NCI-H1417 (cell line): Measurements from ENCODE around the gene FAM20C.

Source experiments
- DNase-seq, 3 experiments: peaks; one replicate each; lab custom pipeline; 2025; lab: John Stamatoyannopoulos, UW

FAM20C gene

DNA sequence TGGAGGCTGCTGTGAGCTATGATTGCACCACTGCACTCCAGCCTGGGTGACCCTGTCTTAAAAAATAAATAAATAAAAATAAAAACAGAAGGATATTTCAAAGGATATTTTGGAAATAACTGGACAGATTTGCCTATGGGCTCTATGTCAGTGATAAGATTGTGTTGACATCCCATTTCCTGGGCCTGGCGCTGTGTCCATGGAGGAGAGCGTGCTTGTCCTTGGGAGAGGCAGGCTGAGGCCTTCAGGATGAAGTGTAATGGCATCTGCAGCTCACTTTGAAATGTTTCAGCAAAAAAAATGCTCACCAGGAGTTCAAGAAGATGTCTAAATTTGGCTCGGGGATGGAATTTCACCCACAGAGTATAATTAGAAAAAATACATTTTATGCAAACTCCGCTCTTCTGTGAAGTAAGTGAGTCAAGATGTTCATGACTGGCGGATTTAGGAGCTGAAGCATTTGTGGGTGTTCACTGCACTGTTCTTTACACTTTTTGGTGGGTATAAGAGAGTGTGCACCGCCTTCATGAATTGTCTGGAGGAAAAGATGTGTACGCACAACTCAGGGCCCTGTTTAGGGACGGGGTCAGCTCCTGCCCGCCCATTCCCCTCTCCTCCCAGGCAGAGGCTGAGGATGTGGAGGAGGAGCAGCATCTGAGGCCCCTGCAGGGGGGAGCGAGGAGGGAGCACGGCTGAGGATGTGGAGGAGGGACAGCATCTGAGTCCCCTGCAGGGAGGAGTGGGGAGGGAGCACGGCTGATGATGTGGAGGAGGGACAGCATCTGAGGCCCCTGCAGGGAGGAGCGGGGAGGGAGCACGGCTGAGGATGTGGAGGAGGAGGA is 79.1 kb downstream of the FAM20C start:
- no peak for DNase-seq

- no peak for DNase-seq
Observed at GRCh38 chr7:272108-272615, 79.8 kb downstream of the FAM20C start.

- no peak for DNase-seq
Observed at GRCh38 chr7:272631-273030, 80.3 kb downstream of the FAM20C start.

GRCh38 chr7:273327-273726 is 81.0 kb downstream of the FAM20C start:
- no peak for DNase-seq

GRCh38 chr7:274266-274665 is 81.9 kb downstream of the FAM20C start:
- DNase-seq, result no peak

GRCh38 chr7:276230-276835 is 84.0 kb downstream of the FAM20C start:
- DNase-seq, result no peak

GRCh38 chr7:277228-277627 is 84.9 kb downstream of the FAM20C start:
- DNase-seq, result no peak

DNA sequence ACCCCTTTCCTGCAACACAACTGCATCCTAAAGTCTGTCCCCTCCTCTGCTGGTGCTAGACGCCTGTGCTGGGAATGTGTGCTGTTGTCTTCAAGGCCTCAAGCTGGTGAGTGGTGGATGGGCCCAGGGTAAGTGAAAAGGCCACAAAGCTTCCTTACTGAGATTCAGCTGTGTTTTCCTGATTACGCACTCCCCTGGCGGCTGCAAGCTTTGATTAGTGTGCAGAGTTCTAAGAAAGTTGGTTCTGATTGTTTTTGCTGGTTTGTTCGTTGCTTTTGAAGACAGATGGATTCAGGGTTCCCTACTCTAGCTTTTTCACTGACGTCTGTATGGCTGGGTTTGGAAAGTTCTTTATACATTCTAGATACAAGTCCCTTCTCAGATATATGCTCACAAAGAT is 85.7 kb downstream of the FAM20C start:
- no peak for DNase-seq

DNA sequence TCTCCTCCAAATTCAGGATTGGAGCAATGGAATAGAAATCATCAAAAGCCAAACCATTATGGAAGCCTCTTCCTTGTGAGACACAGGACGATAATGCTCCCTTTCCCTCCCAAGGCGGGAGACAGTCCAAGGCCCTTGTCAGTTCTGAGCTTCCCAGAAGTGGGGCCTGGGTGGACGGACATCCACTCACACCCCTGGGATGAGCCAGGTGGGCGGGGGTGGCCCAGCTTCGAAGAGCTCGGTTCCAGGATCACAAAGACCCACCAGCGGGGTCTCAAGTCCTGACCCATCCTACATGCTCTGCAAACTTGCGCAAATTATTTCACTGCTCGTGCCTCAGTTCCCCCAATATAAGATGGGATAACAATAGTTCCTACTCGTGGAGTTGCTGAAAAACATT is 87.5 kb downstream of the FAM20C start:
- DNase-seq, result no peak

- DNase-seq, result no peak
Observed at GRCh38 chr7:280461-280860, 88.1 kb downstream of the FAM20C start.

DNA sequence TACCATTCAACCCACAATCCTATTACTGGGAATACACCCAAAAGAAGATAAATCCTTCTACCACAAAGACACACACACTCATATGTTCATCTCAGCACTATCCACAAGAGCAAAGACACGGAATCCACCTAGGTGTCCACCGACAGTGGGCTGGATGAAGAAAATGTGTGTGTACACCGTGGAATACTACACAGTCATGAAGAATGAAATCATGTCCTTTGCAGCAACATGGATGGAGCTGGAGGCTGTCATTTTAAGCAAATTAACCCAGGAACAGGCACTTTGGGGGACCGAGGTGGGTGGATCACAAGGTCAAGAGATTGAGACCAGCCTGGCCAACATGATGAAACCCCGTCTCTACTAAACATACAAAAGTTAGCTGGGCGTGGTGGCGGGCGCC is 89.3 kb downstream of the FAM20C start:
- DNase-seq, result no peak

DNA sequence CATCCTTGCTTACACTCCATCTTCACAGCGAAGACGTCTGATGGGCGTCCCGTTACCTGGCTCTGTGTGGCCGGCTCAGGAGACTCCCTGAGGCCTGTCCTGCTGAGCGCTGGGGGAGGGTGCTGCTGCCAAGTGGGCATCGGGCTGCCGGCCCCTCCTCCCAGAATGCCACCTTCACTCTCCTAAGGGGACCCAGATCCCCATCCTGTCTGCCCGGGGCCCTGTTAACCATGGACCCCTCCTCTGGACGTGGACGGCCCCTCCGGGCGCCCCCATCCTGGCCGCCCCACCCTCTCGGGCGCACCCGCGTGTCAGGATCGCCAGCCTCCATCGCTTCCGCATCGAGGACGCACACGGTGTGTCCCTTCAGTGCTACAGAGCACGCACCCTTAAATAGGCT is 90.2 kb downstream of the FAM20C start:
- no peak for DNase-seq

- DNase-seq, result no peak
Observed at GRCh38 chr7:284762-285722, 92.7 kb downstream of the FAM20C start.

- DNase-seq, result peak in 1 of 3 experiments; percentile 20
Observed at GRCh38 chr7:285731-286130, 93.4 kb downstream of the FAM20C start.

DNA sequence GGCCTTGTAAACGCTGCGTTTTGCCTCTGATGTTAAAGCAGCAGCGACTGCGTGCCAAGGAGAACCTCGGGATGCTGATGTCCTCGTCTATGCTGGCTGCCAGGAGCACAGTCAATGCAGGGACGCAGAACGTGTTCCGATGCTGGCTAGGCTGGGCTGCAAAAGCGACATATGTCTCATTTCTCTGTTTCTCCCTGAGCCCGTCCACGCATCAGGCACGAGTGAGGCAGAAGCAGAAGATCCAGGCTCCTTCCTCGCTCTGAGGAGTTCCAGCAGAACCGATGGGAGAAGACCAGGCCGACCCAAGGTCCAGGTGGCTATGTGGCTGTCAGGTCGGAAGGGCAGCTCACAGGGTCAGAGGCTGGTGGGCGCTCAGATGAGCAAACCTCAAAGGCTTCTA is 93.9 kb downstream of the FAM20C start:
- DNase-seq, result no peak

GRCh38 chr7:288671-289101 is 96.3 kb downstream of the FAM20C start:
- DNase-seq, result no peak

DNA sequence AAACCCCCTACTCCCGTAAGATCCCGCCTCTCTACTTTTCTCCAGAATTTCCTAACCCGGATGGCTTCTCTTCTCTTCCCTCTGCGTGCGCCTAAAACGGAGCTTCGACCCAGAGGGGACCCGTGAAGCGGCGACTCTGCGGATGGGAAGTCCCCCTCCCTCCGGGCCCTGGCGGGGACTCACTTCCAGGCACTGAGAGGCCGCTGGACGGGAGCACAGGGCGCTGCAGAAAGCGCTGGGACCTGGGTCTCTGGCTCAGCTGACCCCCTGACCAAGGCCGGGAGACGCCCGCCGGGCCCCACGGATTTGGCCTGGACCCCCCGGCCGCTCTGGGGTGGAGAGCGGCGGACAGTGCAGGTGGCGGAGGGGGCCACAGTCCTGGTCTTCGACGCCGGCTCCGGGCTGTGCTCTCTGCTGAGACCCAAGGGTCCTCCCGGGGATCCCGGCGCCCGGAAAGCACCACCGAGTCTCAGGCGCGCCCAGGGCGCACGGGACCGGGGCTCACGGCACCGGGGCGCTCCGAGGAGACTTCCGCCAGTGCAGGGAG is 96.9 kb downstream of the FAM20C start:
- DNase-seq, result no peak

DNA sequence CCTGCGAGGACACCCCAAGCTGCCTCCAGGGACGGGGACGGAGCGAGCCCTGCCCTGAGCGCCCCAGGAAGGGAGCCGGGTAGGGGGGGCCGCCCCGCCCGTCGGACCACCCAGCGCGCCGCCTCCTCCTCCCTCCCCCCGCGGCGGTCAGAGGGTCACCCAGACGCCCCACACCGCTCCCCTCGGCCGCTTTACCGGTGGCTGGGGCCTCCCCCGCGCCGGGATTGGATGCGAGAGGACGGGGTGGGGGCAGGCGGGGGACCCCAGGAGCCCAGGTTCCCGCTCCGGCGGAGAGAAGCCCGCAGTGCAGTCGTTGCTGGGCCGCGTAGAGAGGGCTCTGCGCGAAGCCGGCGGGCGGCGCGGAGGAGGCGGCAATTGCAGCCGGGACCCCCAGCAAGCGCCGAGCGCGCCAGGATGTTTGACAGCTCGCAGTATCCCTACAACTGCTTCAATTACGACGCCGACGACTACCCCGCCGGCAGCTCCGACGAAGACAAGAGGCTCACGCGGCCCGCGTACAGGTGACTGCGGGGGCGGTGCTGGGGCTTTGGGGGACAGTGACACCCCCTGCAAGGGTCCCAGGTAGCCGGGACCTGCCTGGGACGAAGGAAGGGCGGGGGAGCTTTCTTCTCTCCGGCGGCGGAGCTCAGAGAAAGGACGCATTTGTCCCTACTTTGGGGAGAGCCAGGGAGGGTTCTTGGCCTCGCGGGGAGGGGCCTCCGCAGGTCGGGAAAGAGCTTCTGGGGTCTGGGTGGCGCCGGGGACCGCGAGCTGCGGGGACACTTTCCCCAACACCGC is 97.6 kb downstream of the FAM20C start, which contains the start of gene FOXL3:
TSS of gene FOXL3 (plus strand) at position 415 of the 798 bp plus-strand sequence. CDS start at position 415, 0 bp downstream.
- DNase-seq, result no peak

- no peak for DNase-seq
Observed at GRCh38 chr7:290554-291372, 98.4 kb downstream of the FAM20C start.
